ENCODE results near the gene INPP4A.

Gene INPP4A

DNA sequence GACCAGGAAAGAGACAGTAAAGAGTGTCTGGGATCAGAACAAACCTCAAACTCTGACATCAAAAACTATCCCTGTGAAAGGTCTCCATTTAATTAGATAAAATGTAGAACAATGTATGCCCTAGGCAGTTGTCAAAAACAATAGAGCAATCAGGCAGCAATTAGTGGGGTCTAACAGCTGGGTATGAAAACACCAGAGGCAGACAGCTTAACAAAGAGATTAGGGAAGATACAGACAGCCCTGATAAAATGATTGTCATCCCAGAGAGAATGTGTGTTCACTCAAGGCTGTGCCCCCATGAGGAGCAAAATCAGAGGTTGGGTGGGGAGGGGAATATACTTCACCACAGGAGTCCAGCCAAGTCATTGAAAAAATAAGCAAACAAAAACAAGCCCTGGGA, 50.0 kb downstream of the INPP4A start:
- DNase-seq (ENCODE audit: low read depth, low spot score) = no peak

- DNase-seq (ENCODE audit: low read depth, low spot score) = no peak
Observed at GRCh38 chr2:98496750-98497493, 52.3 kb downstream of the INPP4A start.

GRCh38 chr2:98498703-98499440, 54.2 kb downstream of the INPP4A start:
- DNase-seq (ENCODE audit: low read depth, low spot score) = no peak

GRCh38 chr2:98500561-98500960, 55.9 kb downstream of the INPP4A start:
- peak; percentile 58 for DNase-seq (ENCODE audit: low read depth, low spot score)

DNA sequence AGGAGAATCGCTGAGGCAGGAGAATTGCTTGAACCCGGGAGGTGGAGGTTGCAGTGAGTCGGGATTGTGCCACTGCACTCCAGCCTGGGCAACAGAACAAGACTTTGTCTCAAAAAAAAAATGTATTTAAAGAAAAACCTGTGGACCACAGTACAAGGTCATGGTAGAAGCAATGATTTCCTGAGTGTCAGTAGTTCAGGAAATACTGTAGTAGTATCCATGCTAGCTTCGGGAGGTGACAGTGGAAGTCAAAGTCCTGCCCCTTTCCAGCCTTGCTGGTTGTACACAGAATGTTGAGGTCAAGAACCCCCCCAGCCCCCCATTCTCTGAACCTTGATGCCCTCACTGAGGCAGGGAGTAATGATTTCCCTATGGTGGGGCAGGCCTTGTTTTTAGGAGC, 56.6 kb downstream of the INPP4A start:
- no peak for DNase-seq (ENCODE audit: low read depth, low spot score)

DNA sequence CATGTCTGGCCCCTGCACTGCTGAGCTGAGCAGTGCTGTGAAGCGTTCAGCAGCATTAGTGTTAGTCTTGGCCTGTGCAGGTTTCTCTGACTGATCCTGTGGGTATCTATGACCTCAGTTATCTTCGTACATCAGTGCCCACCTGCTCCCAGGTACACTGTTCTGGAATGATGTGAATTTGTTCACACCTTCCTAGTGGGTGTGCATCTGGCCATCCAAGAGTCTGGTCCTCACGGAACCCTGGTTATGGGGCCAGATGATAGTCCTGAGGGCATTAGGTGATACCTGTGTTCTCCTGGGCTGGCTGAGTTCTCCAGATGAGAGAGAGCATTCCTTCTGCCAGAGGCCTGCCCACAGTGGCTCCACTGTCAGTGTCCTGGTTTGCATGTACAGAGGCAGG, 57.2 kb downstream of the INPP4A start:
- peak; percentile 27 for DNase-seq (ENCODE audit: low read depth, low spot score)

DNA sequence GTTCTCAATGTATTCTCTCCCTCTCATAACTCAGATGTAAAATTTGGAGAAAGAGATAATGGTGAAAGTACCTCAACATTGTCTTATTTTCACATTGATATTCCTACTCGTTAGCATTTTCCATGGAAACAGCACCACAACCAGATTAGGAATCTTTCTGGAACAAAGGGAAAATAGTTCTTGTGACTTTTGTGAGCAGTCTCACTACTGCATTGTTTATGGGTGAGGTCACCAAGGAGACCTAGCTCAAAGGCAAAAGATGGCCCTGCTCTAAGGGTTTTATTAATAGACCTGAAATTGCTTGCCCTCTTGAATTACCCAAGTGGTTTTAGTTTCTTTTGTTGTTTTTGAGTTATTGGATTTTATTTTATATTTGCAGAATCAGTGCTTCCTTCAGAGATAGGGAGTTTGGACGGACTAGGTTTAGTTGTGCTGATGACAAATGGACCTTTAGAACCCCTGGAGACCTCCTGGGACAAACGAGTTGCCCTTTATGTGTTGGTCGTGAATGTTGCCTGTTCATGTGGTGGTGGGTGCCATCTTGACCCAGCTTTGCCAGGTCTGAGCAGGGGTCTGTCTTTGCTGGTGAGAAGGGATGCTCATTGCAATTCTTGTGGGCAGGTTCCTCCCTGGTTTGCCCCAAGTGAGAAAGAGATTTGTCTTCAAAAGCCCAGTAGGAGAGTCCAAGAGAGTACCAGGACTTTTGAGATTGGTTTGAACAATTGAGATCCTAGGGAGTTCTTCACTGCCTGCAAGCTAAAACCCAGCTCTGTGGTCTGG, 58.1 kb downstream of the INPP4A start:
- no peak for DNase-seq (ENCODE audit: low read depth, low spot score)

DNA sequence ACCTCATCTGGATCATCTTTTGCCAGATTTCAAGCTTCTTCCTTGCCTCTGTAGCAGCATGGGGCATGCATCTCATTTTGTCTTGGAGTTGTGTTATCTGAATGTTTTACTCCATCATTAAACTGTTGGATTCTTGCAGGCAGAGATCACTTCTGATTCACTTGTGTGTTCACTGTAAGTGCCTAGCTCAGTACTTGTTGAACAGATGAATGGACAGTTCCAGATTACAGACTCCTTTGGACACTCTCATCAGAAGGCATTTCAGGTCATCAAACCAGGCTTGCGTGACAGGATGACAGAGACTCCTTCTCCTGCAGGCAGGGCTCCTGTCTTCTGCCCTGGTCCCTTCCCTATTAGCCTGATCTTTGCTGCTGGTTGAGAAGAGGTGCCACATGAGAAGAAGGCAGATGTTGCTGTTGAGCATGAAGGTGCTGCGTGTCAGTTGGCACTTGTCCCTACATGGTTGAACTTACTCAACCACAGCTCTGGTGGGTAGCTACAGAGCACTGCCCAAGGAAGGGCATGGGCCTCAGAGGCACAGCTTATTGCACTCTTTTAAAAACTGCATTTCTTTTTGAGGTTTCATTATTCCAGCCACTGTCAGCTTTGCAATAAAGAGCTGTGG, 58.9 kb downstream of the INPP4A start:
- DNase-seq (ENCODE audit: low read depth, low spot score) = no peak

DNA sequence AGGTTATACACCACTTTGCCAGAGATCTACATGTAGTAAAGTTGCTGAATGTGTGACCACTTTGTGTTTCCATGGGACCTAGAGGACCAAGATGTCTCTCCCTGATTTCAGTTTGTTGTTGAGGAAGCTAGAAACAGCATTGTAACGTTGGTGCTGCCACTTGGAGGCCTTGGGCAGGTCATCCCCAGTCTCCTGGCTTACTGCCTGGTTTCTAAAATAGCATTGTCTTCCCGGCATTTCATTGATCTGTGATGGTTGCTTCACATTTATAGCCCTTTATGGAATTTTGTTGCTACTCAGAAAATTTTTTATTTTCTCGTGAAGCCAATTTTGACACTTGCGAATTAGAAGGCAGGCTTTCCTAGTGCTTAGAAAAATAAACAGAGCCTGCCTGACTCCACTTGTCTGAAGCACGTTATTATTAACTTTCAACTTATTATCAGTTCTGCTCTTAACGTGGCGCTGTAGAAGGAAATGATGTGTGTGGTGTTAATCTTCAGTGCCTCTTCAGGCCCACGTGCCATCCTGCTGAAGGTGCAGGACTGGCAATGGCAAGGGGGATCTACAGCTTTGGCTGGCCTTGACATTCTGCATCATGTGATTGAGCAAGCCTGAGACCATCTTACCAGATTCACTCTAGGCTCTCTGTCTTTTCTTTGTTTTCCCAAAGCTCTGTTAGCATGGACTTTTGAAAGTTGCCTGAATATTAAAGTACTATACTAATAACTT, 59.9 kb downstream of the INPP4A start:
- no peak for DNase-seq (ENCODE audit: low read depth, low spot score)

DNA sequence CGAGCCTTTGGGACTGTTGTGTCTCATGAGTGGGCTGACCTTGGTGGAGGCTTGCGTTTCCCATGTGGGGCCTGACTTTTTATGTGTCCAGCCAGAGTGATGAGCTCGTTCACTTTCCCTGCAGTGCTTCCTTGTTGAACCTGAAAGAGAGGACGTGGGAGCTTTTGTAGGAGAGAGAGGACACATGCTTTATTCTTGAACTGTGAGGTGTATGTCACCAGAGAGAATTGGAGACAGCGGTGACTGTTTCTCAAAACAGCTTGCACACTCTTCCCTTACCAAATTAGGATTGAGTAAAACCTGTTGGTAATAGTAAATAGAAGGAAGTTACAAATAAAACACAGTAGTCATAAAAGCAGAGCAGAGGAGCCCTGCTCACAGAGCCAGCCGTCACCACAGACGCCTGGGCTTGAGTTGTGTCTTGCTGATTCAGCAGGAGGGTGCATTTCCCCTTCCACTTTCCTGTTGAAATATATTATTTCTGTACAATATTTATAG, 60.7 kb downstream of the INPP4A start:
- DNase-seq (ENCODE audit: low read depth, low spot score) = no peak

DNA sequence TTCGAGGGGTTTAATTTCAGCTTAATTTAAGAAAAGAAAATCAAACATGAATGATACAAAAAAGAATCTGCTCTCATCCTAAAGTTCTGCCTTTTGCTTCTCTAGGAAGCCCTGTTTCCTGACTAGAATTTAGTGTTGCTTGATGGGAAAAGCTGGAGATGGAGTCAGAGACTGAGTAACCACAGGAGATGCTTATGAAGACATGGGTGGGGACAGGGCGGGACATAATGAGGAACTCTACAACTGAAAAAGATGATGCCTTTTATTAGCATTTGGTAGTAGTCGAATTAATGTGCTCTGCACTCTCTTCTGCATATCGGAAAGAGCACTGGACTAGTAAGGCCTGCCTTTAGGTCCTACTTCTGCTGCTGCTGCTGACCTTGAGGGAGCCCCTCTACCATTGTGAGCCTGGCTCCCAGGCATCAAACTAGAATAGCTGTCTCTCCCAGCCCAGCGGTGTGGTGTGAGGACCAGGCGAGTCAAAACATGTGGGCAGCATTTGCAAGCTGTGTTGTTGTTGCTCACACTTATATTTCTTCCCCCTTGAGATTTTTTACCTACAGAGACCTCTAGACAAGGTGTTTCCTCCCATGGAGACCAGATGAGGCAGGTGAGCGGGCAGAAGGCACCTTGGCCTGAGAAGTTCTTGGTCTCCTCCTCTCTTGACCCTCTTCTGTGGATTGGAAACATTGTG, 61.5 kb downstream of the INPP4A start:
- no peak for DNase-seq (ENCODE audit: low read depth, low spot score)

GRCh38 chr2:98506881-98507280, 62.2 kb downstream of the INPP4A start:
- no peak for DNase-seq (ENCODE audit: low read depth, low spot score)

- no peak for DNase-seq (ENCODE audit: low read depth, low spot score)
Observed at GRCh38 chr2:98507461-98507860, 62.8 kb downstream of the INPP4A start.

DNA sequence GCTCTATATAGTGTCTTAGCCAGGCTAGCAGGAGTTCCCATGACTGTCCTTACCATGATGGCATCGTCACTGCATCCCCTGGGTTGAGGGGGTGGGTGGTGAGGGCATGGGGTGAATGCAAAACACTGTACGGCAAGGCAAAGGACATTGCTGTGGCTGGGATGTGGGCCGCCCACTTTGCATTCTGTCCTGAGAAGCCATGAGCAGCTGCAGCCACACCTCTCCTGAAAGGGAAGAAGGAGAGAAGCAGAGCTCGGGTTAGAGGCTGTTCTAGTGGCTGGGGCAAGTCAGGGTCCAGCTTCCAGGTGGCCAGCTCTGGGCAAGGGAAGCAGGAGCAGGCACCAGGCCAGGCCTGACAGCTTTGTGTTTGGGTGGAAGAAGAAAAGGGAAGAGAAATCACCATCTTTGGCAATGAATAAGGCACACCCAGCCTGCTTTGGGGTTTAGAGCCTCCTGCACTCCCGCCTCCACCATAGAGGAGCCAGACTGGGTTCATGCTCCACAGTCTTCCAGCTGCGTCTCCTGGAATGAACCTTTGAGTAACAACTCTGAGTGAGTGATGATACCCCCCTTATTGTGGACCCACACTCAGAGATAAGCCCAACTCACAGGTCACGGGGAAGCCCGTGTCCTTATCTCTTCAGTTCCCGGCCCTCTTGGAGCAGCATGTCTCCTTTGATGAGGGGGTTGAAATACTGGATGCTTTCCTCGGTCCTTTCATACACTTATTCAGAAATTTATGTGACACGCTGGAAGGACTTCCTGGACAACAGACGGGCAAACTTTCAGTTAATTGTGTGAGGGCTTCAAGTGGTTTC, 63.4 kb downstream of the INPP4A start:
- no peak for DNase-seq (ENCODE audit: low read depth, low spot score)

DNA sequence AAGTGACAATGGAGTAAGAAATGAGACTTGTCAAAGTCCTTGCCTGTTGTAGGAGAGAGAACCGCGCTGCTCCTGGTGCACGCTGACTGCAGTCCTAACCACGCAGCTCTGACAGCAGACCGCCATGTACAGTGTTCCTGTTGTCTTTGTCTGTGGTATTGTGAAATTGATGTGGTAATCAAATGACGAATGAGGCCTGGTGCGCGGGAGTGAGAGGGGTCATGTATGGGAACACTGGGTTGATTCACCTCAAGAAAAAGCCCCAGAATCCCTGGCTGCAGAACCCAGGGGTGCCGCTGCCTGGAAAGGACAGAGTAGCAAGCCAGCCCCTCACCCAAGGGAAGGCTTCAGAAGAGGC, 64.0 kb downstream of the INPP4A start:
- no peak for DNase-seq (ENCODE audit: low read depth, low spot score)

DNA sequence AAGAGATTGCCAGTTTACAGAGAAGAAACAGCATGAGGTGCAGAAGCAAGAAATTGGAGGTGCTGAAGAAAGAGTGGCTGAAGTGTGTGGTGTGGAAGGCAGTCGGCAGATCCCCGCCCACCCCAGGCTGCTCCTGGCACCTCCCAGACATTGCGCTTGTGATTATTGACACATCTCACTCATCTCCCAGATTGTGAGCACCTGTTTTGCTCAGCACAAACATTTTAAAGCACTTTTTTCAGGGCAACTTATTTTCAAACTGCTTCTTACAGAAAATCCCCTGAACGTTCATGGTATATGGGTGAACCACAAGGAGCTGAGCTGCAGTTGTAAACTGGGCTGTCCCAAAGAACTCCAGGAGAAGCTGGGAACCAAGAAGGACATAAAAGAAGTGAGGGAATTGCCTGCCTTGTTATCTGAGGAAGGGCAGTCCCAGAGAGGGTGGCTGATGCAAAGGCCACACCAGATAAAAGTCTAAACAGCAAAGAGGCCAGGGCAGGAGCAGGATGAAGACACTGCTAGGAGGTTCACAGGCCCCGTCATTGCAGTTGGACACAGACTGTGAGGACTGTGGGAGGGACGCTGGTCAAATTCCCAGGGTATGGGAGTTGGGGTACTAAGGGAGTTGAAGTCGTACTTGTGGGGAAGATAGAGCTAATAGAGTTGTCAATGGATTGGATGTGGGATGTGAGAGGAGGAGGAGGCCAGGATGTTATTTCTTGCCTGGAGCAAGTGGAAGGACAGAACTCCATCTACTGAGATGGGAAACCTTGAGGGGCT, 65.1 kb downstream of the INPP4A start:
- no peak for DNase-seq (ENCODE audit: low read depth, low spot score)

- DNase-seq (ENCODE audit: low read depth, low spot score) = no peak
Observed at GRCh38 chr2:98510322-98510662, 65.6 kb downstream of the INPP4A start.

DNA sequence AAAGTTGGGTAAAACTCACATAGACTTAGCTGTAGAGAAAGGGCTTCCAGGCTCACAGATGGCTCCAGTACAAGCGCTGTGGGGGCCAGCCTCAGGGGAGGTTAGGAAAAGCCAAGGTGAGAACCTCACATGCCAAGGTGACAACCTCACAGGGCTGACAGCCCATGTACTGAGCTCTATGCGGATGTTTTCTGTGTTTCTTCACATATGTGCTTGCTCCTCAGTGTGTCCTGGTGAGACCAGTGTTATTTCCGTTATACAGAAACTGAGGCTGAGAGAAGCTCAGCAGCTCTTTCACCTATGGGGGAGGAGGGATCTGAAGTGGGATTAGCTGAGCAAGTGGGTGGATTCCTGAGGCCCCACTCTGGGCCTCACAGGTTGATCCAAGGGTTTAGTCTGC, 67.3 kb downstream of the INPP4A start:
- no peak for DNase-seq (ENCODE audit: low read depth, low spot score)

DNA sequence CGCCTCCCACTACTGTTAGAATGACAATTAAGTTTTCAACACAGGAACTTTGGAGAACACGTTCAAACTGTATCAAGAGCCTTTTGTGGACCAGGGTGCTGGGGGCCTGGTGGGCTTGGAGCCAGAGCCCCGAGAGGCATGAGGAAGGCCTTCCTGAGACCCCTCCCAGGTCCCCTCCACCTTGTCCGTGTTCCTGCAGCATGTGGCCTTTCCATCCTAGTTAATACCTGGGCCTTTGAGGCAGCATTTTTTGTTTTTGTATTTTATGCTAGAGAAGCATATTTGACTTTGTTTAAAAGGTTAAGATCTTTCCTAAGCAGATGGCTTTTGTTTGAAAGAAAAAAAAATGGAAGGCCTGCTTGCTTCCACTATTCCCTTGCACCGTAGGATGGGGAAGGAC, 68.0 kb downstream of the INPP4A start:
- no peak for DNase-seq (ENCODE audit: low read depth, low spot score)
